Vagina (tissue), 2 donors: ENCODE results near the gene PDE4D.

Experiments used
- POLR2A ChIP-seq, 2 donors: fragments of 450-650 bp; IDR thresholded peaks; one replicate each; pipeline ENCODE4 v1.6.1; 2017; ENCODE audit warnings: antibody characterized with exemption in 2 of 2, mild to moderate bottlenecking in 2 of 2, moderate library complexity in 2 of 2
- POLR2AphosphoS5 ChIP-seq, 2 donors: sonication (generic); formaldehyde crosslinking; IDR thresholded peaks; one replicate each; pipeline ENCODE4 v1.9.0; 2017; ENCODE audit warnings: antibody characterized with exemption in 2 of 2, mild to moderate bottlenecking in 2 of 2, low read depth in 1 of 2; ENCODE audit not compliant: insufficient read depth in 1 of 2
- TF ChIP-seq, protein P1 (sequence below), 3 experiments: fragments of 450-650 bp in 2 of 3; fragments of 200-600 bp in 1 of 3; sonication (generic) in 1 of 3; IDR thresholded peaks; one replicate each; pipeline ENCODE4 v1.5.1; 2017 to 2019; ENCODE audit warnings: antibody characterized with exemption in 3 of 3, mild to moderate bottlenecking in 2 of 3, moderate library complexity in 2 of 3

GRCh38 chr5:59019078-59019477 lies 874.4 kb downstream of the PDE4D start:
- TF ChIP-seq POLR2A (IDR thresholded peaks at IDR 0.05) (no peak), POLR2AphosphoS5 (IDR thresholded peaks at IDR 0.05; ENCODE audit: insufficient read depth in 1 of 2, low read depth in 1 of 2) (no peak)
- TF ChIP-seq, protein P1, sequence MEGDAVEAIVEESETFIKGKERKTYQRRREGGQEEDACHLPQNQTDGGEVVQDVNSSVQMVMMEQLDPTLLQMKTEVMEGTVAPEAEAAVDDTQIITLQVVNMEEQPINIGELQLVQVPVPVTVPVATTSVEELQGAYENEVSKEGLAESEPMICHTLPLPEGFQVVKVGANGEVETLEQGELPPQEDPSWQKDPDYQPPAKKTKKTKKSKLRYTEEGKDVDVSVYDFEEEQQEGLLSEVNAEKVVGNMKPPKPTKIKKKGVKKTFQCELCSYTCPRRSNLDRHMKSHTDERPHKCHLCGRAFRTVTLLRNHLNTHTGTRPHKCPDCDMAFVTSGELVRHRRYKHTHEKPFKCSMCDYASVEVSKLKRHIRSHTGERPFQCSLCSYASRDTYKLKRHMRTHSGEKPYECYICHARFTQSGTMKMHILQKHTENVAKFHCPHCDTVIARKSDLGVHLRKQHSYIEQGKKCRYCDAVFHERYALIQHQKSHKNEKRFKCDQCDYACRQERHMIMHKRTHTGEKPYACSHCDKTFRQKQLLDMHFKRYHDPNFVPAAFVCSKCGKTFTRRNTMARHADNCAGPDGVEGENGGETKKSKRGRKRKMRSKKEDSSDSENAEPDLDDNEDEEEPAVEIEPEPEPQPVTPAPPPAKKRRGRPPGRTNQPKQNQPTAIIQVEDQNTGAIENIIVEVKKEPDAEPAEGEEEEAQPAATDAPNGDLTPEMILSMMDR (IDR thresholded peaks at IDR 0.05) = no peak
